Motor neuron (in vitro differentiated cells): Measurements from ENCODE around the gene XPR1. TPM values are rescaled to one million over a fixed set of nuclear protein-coding genes. Genes with fewer than 3 reads are reported as not detected.

Experiments used
- ATAC-seq, 8 experiments: fragments of 200-7000 bp; cut with Tn5 transposase; replicated peaks in 6 of 8; 2 replicates each; pipeline ENCODE4 v1.8.0; 2021; ENCODE audit warnings: mild to moderate bottlenecking in 8 of 8, moderate library complexity in 8 of 8
- H3K27ac ChIP-seq, 2 donors: fragments of 250-450 bp; sonication (Bioruptor Pico); 2 replicates each; pipeline ENCODE4 v1.9.0; 2021; ENCODE audit warnings: antibody characterized with exemption in 2 of 2, mild to moderate bottlenecking in 2 of 2, moderate library complexity in 1 of 2
- H3K4me1 ChIP-seq, 2 donors: fragments of 250-450 bp; sonication (Bioruptor Pico); replicated peaks in 1 of 2; 2 replicates each; pipeline ENCODE4 v1.6.1; 2021; ENCODE audit warnings: antibody characterized with exemption in 2 of 2, mild to moderate bottlenecking in 2 of 2, moderate library complexity in 1 of 2
- H3K4me3 ChIP-seq, 5 donors: fragments of 250-450 bp; sonication (Bioruptor Pico); 2 replicates each; pipeline ENCODE4 v1.9.0; 2021; ENCODE audit warnings: antibody characterized with exemption in 5 of 5, mild to moderate bottlenecking in 5 of 5, moderate library complexity in 4 of 5
- WGBS, 10 experiments: fragments of 450-650 bp; shearing (Covaris generic); methylation state at CpG; one replicate each; pipeline ENCODE4 v1.0.0; 2022; 5-methylcytosine and 5-hydroxymethylcytosine counted together
- in situ Hi-C, 9 experiments: fragments of 400-800 bp; cut with MboI; loops; one replicate each; pipeline ENCODE4 v1.15.0; 2021; ENCODE audit warnings: low sequenced_read_pairs in 9 of 9, low pct_unique_long_range_greater_than_20kb in 2 of 9; ENCODE audit not compliant: unreplicated experiment in 9 of 9
- total RNA-seq, 8 experiments: library from RNA; unstranded; fragments of 300-600 nt; gene quantifications; 2 replicates each; pipeline versions ENCODE4 v1.2.3 to v1.2.4, GENCODE V29; 2022

The XPR1 gene
- total RNA-seq, 8 experiments from 2014 or later = 24.0 to 162 (median 139) TPM

DNA sequence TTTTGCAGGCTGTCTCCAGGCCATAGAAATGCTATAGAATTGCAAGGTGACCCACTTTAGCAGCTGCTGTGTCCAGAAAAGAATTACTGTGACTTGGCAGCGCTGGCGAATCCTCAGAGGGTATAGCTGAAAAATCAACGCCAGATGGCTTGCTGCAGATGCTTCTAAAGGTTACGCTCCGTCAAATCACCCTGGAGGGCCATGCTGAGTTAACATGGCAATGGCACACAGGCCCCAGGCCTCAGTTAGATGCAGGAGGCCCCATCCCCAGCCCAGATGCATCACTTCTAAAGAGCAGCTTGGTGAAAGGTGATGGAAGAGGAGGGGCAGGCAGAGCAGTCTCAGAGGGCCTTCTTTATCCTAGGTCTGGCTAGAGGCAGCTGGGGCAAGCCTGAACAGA, 298.9 kb downstream of the XPR1 start:
- Histone ChIP-seq H3K4me1 (peaks cover 45 to 48% of the 10 kb centered on the region in 2 donors), H3K27ac (peak overlapping the region; percentile 63 to 70), H3K4me3 (no peak overlapping the region)
- in situ Hi-C loops = no loop called here
- ATAC-seq = peak in 4 of 8 experiments; percentile 12 to 42 (median 34)
- WGBS, 10 experiments = 30 to 100% (median 61%) methylated on average over 1 to 5 of the region's 5 CpGs; no CpG with 5 or more reads in 4 of the 10 experiments

DNA sequence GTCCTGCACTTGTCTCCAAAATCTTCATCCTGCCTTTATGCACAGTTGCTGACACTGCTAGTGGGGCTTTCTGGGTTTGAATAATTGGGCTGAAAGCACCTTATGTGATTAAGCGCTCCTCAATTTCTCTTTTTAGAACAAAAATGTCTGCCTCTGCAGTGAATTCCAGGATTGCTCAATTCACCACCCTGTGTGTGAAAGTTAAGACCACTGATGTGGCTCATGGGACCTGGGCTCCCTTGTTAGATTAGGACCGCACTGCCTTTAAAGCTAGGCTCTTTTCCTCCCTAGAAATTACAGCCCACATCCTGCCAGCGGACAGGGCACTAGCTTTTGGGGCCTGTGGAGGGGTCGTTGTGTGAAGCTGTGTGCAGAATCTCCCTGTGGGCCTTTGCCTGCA, 299.7 kb downstream of the XPR1 start:
- peaks cover 37 to 40% of the 10 kb centered on the region in 2 donors for H3K4me1 ChIP-seq
- peak overlapping the region; percentile 63 to 70 for H3K27ac ChIP-seq
- 66 to 100% (median 83%) methylated on average over 1 to 3 of the region's 4 CpGs; no CpG with 5 or more reads in 3 of the 10 experiments for WGBS, 10 experiments
- no peak for ATAC-seq
- H3K4me3 ChIP-seq = no peak overlapping the region
- in situ Hi-C loops = no loop called here

DNA sequence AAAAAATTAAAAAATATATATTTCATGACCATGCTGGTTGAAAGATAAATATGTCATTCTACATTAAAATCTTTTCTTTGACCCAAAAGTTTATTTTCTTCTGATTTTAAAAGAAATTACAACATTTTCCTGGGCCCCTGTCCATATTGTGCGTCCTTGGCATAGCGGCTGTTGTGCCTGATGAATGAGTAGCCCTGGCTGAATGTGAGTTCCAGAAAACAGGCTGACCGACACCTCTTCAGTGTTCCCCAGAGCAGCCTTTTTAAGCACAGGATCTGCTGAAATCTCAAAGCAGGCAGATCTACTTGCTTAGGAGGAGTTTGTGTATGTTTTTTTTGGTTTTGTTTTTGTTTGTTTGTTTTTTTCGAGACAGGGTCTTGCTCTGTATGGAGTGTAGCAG, 300.6 kb downstream of the XPR1 start:
- in situ Hi-C loops = no loop called here
- H3K4me1 ChIP-seq = peaks cover 28 to 31% of the 10 kb centered on the region in 2 donors
- ATAC-seq = no peak
- H3K4me3 ChIP-seq = no peak overlapping the region
- WGBS, 10 experiments = 81 to 100% (median 96%) methylated on average over 1 to 4 of the region's 4 CpGs; no CpG with 5 or more reads in 2 of the 10 experiments
- no peak overlapping the region for H3K27ac ChIP-seq

DNA sequence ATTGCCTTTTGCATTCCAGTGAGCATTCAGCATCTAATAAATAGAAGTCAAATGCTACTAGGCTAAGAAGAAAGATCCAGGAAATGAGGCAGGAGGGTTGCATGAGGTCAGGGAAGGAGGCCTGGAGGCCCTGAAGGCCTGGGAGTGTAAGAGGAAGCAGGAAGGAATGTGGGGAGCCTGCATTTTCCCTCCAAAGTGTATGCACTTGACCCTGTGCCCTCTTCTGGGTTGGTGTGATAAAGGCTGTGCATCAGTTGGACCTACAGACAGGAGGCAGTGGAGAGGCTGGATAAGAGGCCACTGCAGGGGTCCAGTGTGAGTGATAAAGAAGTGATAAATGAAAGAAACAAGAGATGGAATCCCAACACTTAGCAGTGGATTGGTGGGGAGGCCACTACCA, 301.3 kb downstream of the XPR1 start:
- in situ Hi-C loops = no loop called here
- Histone ChIP-seq H3K27ac (no peak overlapping the region), H3K4me3 (no peak overlapping the region), H3K4me1 (peaks cover 21 to 24% of the 10 kb centered on the region in 2 donors)
- no peak for ATAC-seq

DNA sequence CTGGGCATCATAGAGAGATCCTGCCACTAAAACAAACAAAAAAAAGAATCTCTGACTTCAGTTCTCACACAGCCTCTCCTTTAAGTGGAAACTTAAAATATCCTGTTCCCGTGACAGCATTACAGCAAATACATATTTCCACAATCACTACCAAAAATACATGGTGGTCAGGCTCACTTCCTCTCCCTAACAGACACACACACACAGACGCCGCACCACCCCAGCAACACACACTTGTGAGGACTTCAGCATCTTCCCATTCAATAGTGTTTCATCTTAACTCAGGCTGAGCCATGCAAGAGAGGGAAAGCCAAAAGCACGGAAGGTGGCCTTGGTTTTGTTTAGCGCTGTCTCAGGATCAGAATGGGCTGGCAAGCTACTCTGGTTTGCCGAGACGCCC, 302.7 kb downstream of the XPR1 start:
- 70 to 100% (median 96%) methylated on average over 1 to 7 of the region's 7 CpGs; no CpG with 5 or more reads in 3 of the 10 experiments for WGBS, 10 experiments
- in situ Hi-C loops = no loop called here
- peaks cover 15 to 19% of the 10 kb centered on the region in 2 donors for H3K4me1 ChIP-seq
- H3K4me3 ChIP-seq = no peak overlapping the region
- no peak for ATAC-seq
- H3K27ac ChIP-seq = no peak overlapping the region

DNA sequence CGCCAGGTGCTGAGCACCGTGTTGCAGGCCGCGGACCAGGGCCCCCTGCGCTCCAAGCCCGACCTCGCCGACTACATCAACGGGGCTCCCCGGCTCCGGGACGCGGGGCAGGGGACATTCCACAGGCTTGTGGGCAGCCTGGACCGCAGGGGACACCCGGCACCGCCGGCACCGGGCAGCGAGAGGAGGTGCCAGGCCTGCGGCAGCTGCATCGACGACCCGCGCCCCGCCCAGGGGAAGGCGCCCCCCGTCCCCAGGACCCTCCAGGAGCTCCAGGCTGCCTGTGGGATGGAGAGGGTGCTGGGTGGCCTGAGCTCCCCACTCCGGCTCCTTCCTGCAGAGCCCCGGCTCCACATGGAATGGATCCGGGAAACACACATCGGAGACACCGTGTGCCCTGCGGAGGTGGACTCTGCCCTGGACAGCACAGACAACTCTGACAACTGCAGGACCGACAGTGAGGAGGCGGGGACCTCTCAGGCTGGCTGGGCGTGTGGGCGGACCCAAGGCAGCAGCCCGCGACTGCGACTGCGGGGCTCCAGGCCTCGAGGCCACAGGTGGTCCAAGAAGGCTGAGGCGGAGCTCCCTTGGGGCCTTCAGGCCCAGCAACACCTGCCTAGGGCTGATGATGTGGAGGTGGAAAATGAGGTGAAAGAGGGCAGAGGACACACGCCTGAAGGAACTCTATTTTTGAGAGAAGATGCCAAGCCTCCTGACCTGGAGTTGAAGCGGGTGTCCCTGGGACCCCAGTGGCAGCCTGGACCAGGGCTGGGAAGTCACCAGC, 303.7 kb downstream of the XPR1 start:
- H3K4me1 ChIP-seq = peaks cover 13 to 16% of the 10 kb centered on the region in 2 donors
- in situ Hi-C loops = no loop called here
- H3K27ac ChIP-seq = no peak overlapping the region
- H3K4me3 ChIP-seq = no peak overlapping the region
- peak in 3 of 8 experiments; percentile 13 to 34 (median 24) for ATAC-seq
- 65 to 100% (median 100%) methylated on average over 1 to 16 of the region's 45 CpGs; no CpG with 5 or more reads in 5 of the 10 experiments for WGBS, 10 experiments

DNA sequence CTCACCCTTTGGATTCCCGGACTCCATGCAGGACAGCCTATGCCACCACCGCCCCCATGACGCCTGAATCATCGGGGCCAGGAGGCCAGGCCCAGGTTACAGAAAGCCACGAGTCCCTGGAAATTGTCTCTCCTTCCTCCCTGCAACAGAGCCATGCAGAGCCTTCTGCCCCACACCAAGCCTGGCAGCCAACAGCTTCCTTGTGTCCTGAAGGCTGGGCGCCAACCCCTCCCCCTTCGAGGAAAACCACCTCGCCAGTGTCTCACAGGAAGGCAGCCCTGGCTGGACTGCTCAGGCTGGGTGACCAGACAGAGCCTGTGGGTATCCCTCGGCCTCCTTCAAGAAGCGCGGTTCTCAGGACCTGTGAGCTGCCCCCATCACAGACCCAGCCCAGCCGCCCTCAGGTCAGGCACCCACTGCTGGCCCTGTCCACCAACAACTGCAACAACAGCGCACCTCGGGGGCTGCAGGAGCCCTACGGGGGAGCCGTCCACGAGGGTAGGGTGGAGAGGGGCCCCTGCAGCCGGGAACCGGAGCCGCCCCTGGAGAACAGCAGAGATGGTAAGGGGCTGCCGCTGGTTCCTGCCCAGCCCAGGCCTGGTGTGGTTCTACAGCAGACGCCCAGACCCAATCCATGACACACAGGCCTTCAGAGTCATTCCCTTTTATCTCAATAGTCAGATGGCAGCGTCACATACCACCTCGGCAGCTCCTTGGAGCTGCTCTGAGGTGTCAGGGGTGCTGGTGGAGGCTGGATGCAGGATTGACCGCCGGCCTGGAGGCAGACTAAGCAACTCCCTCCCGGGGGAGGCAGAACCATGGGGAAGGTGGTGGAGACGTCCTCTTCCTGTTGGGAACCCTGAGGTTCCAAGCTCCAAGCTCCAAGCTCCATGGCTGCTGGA, 304.5 kb downstream of the XPR1 start:
- peak in 3 of 8 experiments; percentile 22 to 32 (median 31) for ATAC-seq
- in situ Hi-C loops = no loop called here
- Histone ChIP-seq H3K4me1 (peaks cover 4 to 8% of the 10 kb centered on the region in 2 donors), H3K27ac (no peak overlapping the region), H3K4me3 (no peak overlapping the region)
- 60 to 91% (median 85%) methylated on average over 1 to 18 of the region's 28 CpGs; no CpG with 5 or more reads in 4 of the 10 experiments for WGBS, 10 experiments

DNA sequence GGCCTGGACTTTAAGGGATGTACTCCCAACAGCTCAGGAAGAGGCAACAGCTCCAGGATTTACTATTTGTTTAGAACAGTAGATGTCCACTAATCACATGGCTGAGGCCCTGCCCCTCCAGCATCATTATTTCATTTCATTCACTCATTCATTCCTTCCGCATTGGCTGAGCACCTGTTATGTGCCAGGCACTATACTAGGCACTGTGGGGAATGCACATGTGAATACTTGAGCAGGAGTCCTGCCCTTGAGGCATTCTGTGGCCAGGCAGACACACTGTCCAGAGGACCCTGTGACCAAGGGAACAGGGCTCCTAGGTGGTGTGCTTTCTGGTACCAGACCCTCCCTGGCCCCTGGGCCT, 305.2 kb downstream of the XPR1 start:
- no peak overlapping the region for H3K27ac ChIP-seq
- peaks cover 0 to 1% of the 10 kb centered on the region in 2 donors for H3K4me1 ChIP-seq
- WGBS, 10 experiments = 0 to 33% methylated on average over 1 of the region's 1 CpG; no CpG with 5 or more reads in 8 of the 10 experiments
- in situ Hi-C loops = no loop called here
- H3K4me3 ChIP-seq = no peak overlapping the region
- no peak for ATAC-seq

DNA sequence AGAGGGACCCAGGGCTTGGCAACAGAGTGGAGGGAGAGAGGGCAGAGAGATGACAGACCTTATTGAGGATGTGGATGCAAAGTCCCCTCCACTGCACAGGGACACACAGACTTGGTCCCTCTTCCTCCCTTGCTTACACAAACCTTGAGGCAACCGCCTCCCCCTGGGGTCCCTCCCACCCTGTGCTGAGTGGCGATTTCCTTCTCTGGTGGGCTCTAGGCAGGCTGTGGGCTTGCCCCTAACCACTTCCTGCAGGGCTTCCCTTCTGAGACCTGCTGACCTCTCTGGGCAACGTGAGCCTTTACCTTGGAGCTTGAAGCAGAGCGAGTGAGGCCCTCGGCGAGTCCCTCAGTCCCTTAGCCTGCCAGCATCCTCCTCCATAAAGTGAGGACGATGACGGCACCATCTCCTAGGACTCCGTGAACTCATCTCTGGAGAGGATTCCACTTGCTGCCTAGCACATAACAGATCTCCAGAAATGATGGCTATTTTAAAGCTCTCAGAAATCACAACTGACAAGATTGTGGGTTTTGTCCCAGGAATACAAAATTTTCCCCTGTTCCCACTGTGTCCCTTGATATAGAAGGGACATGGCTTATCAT, 305.9 kb downstream of the XPR1 start:
- in situ Hi-C loops = no loop called here
- no peak overlapping the region for H3K4me3 ChIP-seq
- no peaks in the 10 kb centered on the region for H3K4me1 ChIP-seq
- 40 to 100% (median 86%) methylated on average over 1 to 6 of the region's 9 CpGs; no CpG with 5 or more reads in 4 of the 10 experiments for WGBS, 10 experiments
- no peak for ATAC-seq
- H3K27ac ChIP-seq = no peak overlapping the region

DNA sequence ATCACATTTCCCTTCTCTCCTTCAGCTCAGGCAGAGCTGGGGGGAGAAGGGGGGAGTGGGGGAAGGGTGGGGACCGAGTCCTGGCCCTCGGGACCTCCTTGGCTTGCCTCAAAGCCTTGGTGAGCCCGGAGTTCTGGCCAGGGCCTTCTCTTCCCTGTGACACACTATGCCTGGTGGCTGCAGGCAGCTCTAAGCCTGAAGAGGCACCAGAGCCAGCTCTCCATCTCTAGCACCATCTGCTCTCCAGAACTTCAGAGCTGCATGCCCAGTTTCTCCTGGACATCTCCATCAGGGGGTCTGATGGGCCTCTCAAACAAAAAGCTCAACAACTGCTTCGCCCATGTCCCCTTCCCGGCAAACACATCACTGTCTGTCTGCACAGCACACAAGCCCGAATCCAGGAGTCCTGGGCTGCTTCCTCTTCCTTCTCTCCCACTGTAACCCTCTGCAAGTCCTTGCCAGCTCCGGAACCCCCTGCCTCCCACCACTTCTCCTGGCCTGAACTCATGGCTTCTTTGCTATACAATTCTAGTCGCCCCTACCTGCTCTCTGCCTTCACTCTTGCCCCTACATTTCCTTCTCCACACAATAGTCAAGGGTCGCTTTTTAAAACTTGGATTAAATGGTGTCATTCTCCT, 307.4 kb downstream of the XPR1 start:
- H3K27ac ChIP-seq = no peak overlapping the region
- 40 to 92% (median 88%) methylated on average over 1 to 6 of the region's 9 CpGs; no CpG with 5 or more reads in 3 of the 10 experiments for WGBS, 10 experiments
- ATAC-seq = peak in 1 of 8 experiments; percentile 17
- in situ Hi-C loops = no loop called here
- H3K4me1 ChIP-seq = no peaks in the 10 kb centered on the region
- H3K4me3 ChIP-seq = no peak overlapping the region

DNA sequence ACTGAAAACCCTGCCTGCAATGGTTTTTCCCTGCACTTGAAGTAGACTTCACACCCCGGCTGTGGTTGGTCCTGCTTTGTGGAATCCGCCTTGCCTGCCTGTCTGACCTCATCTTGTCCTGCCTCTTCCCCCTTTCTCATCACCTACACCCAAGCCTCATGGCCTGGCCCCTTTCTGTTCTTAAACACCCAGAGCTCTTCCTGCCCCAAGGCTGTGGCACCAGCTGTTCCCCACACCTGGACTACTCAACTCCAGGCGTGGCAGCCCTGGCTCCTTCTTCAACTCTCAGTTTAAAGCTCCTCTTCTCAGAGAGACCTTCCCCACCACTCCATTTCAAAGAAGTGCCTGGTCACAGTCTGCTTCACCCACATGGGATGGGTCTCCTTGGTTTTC, 307.9 kb downstream of the XPR1 start:
- ATAC-seq = peak in 1 of 8 experiments; percentile 28
- no peaks in the 10 kb centered on the region for H3K4me1 ChIP-seq

More for the DNA sequence above, 307.9 kb downstream of the XPR1 start:
- in situ Hi-C loops = no loop called here
- Histone ChIP-seq H3K4me3 (no peak overlapping the region), H3K27ac (no peak overlapping the region)
- 60 to 100% (median 81%) methylated on average over 1 to 3 of the region's 3 CpGs; no CpG with 5 or more reads in 3 of the 10 experiments for WGBS, 10 experiments
